ENCODE measurements around the gene SLC7A4. TPM values are rescaled to one million over a fixed set of nuclear protein-coding genes. Genes with fewer than 3 reads are reported as not detected.

The SLC7A4 gene
- total RNA-seq, 1 experiment from 2014 or later, result not detected

GRCh38 chr22:20999350-21000206 is 32.8 kb downstream of the SLC7A4 start:
- no peak for DNase-seq (ENCODE audit: low spot score)

GRCh38 chr22:20998411-20999336 is 33.7 kb downstream of the SLC7A4 start:
- no peak for DNase-seq (ENCODE audit: low spot score)

- no peak for DNase-seq (ENCODE audit: low spot score)
Observed at GRCh38 chr22:20997536-20998257, 34.7 kb downstream of the SLC7A4 start.

GRCh38 chr22:20996598-20997535 is 35.5 kb downstream of the SLC7A4 start:
- no peak for DNase-seq (ENCODE audit: low spot score)

- DNase-seq (ENCODE audit: low spot score), result no peak
Observed at GRCh38 chr22:20996031-20996410, 36.3 kb downstream of the SLC7A4 start.

DNA sequence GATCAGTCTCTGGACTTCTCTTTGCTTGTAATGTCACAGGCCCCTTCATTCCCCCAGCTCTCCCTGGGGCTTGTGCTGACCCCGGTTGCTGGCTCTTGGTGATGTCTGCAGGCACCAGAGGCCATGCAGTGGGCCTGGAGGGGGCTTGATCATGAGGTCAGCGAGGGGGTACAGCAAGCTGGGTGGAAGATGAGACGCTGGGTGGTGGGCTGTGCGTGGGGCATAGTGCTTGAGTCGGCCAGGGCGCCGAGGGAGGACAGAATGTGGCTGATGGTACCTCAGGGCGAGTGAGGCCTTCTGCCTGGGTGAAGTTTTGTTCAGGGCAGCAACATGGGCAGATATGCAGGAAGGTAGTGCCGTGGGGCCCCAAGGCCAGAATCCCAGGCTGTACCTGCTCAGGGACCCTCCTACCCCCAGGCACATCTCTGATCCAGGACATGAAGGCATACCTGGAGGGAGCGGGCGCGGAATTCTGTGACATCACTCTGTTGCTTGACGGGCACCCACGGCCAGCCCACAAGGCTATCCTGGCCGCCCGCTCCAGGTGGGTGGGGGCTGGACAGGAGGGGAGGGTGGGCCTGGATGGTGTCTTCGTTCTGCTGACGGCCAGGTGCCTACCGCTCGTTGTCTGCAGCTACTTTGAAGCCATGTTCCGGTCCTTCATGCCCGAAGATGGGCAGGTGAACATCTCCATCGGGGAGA is 36.9 kb downstream of the SLC7A4 start:
- no peak for DNase-seq (ENCODE audit: low spot score)

- DNase-seq (ENCODE audit: low spot score), result no peak
Observed at GRCh38 chr22:20994902-20995241, 37.5 kb downstream of the SLC7A4 start.

GRCh38 chr22:20994128-20994901 is 38.0 kb downstream of the SLC7A4 start:
- no peak for DNase-seq (ENCODE audit: low spot score)

- no peak for DNase-seq (ENCODE audit: low spot score)
Observed at GRCh38 chr22:20993304-20994127, 38.8 kb downstream of the SLC7A4 start.

- DNase-seq (ENCODE audit: low spot score), result no peak
Observed at GRCh38 chr22:20992456-20993303, 39.7 kb downstream of the SLC7A4 start.

DNA sequence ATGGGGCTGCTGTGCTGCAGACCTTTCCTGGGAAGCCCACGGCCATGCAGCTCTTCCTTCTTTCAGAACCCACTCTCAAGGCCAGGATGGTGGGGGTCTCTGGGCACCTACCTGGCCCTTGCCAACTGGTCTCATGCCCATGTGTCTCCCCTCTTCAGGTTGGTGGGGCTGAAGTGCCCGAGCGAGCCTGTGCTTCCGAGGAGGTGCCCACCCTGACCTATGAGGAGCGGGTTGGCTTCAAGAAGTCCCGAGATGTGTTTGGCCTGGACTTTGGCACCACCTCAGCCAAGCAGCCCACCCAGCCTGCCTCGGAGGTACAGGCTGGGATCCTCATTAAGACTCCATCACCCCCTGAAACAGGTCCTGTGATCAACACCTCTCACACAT is 40.3 kb downstream of the SLC7A4 start:
- DNase-seq (ENCODE audit: low spot score), result no peak

DNA sequence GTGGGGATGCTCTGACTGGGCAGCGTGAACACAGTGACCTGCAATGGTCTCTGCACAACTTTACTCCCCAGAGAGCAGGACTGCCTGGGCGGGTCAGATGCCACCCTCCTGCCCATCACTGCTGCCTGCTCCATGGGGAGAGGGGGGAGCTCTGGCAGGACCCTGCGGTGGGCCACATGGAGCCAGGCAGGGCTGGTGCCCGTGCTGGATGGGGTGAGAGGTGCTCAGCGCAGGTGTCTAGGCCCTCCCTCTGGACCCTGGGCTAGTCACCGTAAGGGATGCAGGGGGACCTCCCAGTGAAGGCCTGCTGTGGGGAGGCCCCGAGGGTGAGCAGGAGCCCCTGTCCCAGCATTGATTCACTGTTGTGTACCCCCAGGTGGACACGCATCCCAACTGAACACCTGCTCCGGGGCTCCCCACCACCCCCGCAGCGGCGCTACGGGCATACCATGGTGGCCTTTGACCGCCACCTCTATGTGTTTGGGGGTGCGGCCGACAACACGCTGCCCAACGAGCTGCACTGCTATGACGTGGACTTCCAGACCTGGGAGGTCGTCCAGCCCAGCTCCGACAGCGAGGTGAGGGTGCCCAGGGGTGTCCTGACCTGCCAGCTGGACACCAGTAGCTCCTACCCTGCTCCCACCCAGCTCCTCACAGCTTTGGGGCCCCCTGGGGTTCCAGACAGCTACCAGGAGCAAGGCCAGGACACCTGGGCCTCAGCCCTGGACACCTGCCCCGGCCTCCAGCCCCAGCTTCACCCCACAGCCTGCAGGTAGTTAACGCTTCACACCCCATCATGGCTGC is 40.9 kb downstream of the SLC7A4 start:
- no peak for DNase-seq (ENCODE audit: low spot score)

- DNase-seq (ENCODE audit: low spot score), result no peak
Observed at GRCh38 chr22:20990184-20991180, 41.9 kb downstream of the SLC7A4 start.

DNA sequence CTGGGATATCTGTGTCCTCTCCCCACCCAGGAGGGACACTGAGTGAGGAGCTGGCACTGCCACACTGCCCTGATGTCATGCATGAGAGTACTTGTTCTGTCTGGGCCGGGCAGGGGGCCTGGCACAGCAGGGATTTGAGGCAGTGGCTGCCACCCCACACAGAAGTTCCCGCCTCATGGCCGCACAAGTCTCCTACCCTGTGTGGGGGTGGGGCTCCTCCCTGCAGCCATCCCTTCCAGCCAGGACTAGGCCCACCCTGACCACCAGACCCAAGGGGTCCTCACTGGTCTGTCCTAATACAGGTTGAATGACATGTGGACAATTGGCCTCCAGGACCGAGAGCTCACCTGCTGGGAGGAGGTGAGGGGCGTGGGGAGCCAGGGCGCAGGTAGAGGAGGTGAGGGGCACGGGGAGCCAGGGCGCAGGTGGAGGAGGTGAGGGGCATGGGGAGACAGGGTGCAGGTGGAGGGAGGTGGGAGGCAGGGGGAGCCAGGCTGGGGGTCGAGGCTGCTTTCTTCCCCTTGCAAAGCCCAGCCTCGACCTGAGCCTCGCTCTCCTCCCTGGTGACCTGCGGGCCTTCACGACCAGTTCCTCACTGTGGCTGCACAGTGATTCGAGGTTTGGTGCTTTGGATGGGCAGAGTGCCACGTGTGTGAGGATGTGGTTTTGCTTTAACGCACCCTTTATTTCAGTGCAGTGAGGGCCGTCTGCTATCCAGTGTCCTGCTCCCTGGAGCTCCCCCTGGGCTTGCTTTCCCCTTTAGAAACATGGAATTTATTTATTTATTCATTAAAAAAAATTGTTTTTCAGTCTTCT is 42.8 kb downstream of the SLC7A4 start:
- no peak for DNase-seq (ENCODE audit: low spot score)

All from HT-29 (cell line).